Body of pancreas (tissue), 4 donors: Measurements from ENCODE around the gene COPB2.

Experiments
- CTCF ChIP-seq, 7 experiments: fragments of 450-650 bp in 4 of 7; fragments of 200-600 bp in 3 of 7; sonication (generic) in 3 of 7; IDR thresholded peaks; one replicate each; pipeline ENCODE4 v1.5.1; 2016 to 2019; ENCODE audit warnings: antibody characterized with exemption in 7 of 7
- POLR2A ChIP-seq, 3 donors: fragments of 450-650 bp; IDR thresholded peaks; one replicate each; pipeline ENCODE4 v1.6.1; 2016; ENCODE audit warnings: antibody characterized with exemption in 3 of 3, mild to moderate bottlenecking in 2 of 3

- no peak for TF ChIP-seq POLR2A (IDR thresholded peaks at IDR 0.05)
- no peak for TF ChIP-seq CTCF (IDR thresholded peaks at IDR 0.05)
Observed at GRCh38 chr3:139342054-139342453, 47.4 kb downstream of the COPB2 start.
